ENCODE results near the gene CYFIP2.
A peak's percentile ranks its signal among the peaks of the same experiment; 100 is the strongest.

CYFIP2 gene

GRCh38 chr5:157324237-157324636 is 58.3 kb downstream of the CYFIP2 start:
- DNase-seq (ENCODE audit: low read depth), result no peak

DNA sequence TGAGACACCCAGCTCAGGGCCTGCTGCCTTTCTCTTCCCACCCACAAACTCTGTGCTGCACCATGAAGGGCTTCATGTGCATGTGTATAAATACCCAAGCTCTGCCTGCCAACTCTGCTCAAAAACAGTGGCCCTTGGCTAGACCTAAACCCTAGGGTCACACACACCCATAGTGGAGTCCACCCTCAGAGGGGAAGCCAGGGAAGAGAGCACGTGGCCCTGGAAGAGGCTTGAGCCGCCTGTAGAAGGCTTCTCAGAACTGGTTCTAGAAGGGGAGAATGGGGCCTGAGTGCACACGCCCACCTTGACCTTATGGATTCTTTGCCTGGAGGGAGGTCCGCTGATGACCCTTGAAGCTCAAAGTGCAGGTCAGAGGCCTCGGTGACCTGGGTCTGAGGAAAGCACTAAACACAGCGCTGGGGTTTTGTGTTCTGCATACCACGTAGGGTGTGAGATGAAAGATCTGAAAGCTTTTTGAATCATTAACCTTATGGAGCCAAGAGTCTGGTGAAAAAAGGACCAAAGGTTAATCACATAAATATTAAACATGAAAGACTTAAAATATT is 60.6 kb downstream of the CYFIP2 start:
- no peak for DNase-seq (ENCODE audit: low read depth)

DNA sequence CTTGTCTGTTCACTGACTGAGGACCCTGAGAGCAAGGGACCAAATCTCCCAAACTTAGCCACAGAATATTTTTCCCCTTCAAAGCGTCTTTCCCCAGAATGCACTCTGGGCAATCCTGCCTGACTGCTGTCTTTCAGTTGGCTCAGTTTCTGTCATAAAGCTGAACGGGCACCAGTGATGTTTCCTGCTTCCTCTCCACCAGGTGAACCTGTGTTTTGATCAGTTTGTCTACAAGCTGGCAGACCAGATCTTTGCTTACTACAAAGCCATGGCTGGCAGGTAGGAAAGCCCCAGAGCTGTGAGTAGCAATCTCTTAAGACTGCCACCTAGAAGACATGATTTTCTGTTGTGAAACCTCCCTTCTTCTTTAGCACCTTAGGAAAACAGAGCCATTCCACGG is 61.8 kb downstream of the CYFIP2 start:
- DNase-seq (ENCODE audit: low read depth), result no peak

DNA sequence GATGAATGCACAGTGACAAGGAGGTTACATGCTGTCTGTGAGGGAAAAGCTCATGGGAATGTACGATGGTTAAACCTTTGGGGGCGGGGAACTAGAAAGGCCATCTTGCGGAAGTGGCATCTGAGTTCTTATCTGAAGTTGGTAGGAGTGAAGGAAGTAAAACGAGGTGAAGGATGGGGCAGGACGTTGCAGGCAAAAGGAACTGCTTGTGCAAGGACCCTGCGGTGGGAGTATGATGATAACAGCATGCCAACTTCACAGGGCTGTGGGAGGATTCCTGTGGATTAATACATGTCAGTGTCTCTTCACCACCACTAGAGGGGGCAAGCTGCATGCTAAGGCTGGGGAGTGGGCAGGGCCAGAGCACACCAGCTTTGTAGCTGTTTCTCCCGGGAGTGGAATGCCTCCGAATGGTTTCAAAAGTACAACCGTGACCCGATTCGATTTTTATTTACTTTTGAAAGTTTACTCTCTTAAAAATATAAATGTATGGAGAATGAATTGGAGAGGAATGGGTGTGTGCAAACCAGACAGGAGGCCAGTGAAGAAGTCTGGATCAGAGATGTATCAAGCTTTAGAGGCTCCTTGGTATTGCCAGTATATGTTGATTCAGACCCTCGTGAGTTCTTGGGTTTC is 62.5 kb downstream of the CYFIP2 start:
- DNase-seq (ENCODE audit: low read depth), result peak; percentile 20

GRCh38 chr5:157331807-157332206 is 65.9 kb downstream of the CYFIP2 start:
- DNase-seq (ENCODE audit: low read depth), result no peak

DNA sequence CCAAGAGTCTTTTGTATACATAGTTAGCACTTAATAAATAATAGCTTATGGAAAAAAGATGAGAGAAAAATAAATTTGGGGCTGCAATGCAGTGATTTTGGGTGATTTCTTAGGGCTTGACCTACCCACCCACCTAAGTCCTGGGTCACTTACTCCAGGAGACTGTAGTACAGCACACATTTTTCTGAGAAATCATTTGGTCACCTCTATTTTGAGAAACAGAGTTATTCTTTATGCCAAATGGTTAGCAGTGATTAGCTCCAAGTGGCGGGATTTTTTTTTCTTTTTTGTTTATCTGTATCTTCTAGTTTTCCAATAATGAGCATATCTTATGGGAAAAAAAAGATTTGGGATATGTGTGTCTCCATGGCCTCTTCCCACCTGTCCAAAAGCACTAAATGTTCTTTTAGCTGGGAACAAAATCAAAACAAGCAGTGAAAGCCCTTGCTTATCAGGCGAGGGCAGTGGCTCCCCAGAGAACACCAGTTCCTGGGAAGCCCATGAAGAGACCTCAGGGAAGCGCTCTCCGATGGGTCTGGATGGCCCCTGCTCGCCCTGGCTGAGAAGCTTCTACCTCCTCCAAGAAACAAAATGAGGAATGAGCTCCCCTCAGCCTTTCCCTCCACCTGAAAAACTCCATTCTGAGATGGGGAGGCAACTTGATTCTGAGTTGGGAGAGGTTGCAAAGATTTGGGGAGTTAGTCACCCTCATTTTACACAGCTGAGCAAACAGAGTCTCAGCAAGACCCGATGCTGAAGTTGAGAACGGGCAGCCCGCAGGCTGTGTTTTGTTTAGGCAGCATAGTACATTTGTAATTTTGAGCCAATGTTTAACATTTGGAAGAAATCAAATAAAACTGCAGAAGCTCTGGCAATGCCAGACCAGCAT is 69.9 kb downstream of the CYFIP2 start:
- DNase-seq (ENCODE audit: low read depth), result peak; percentile 21

DNA sequence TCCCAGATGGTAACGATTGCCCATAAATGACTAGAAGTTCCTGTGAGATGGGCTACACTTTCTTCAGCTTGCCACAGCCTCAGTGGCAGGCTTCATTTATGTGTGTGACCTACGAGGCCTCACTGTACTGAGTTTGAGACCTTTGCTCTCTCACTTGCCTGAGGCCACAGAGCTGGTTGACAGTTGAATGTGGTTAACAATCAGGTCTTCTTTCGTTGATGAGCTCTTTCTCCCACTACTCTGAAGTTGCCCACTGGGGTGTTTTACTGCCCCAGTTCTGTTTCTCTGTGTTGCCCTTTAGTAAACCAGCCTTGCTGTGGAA is 70.5 kb downstream of the CYFIP2 start:
- no peak for DNase-seq (ENCODE audit: low read depth)

DNA sequence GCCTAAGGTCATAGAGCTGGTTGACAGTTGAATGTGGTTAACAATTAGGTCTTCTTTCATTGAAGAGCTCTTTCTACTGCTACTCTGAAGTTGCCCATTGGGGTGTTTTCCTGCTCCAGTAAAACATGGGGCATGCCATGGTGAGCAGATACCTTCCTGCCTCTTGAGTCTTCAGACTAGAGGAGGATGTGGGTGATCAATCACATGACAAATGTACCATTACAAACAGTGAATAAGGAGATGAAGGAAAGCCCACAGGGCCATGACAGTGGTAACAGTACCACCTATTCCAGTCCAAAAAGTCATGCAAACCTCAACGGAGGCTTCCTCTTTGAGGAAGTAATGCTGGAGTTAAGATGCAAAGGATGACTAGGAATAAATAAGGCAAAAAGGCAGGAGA is 73.5 kb downstream of the CYFIP2 start:
- DNase-seq (ENCODE audit: low read depth), result no peak

DNA sequence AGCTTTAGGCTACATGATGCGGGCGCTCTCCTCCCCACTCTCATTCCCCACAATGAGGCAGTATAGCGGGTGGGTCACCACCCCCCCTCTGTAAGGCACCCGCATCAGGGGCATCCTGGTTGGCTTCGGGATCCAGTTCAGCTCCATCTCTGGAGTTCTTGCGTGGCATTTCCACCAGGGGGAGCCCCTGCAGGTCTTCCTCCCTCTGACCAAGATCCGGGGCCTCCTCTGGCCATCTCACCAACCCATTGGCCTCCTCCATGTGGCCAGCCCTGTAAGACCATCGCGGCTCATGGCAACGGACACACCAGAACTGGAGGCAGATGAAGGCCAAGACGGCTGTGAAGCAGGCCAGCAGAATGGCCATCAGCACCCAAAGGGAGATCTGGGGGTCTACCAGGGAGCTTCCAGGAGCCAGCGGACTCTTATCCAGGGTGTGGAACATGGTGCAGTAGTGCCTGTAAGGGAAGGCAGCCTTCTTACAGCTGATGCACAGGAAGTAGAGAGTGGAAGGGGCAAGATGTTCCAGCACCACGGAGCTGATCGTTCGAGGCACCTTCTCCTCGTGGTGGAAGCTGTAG is 77.0 kb downstream of the CYFIP2 start:
- no peak for DNase-seq (ENCODE audit: low read depth)

GRCh38 chr5:157343842-157344790 is 78.2 kb downstream of the CYFIP2 start:
- peak; percentile 17 for DNase-seq (ENCODE audit: low read depth)

DNA sequence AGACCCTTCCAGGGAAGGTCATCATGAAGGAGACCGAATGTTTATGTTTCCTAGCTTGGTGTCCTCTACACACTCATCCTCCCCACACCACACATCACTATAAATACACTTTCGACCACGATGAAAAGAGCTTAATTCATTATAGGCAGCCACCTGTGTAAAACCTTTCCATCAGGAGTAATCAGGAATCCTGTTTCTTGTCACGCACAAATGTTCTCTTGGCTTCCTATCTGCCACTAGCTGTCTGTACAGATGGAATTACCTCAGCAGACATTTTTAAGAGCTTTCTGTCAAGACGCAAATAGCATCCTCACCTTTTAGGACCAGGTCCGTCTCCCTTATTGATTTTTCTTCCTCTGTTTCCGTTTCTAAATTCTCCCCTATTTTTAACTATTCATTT is 79.1 kb downstream of the CYFIP2 start:
- DNase-seq (ENCODE audit: low read depth), result no peak

DNA sequence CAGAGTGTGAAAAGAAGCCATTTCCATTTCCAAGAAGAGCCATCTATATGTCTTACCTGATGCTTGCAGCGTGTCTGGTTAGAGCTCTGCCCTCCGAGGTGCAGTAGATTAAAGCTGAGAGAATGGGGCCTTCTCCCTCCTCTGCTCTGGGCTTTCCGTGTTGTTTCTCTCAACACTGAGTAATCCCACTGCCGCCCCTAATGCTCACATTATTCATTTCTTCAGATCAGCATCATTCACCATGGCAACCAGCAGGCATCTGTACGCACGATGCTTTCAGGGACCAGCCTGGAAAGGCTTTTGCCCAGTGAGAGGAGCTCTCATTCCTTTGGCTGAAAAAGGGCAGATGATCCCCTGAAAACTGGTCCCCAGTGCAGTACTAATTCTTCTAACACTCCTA is 79.6 kb downstream of the CYFIP2 start:
- no peak for DNase-seq (ENCODE audit: low read depth)

DNA sequence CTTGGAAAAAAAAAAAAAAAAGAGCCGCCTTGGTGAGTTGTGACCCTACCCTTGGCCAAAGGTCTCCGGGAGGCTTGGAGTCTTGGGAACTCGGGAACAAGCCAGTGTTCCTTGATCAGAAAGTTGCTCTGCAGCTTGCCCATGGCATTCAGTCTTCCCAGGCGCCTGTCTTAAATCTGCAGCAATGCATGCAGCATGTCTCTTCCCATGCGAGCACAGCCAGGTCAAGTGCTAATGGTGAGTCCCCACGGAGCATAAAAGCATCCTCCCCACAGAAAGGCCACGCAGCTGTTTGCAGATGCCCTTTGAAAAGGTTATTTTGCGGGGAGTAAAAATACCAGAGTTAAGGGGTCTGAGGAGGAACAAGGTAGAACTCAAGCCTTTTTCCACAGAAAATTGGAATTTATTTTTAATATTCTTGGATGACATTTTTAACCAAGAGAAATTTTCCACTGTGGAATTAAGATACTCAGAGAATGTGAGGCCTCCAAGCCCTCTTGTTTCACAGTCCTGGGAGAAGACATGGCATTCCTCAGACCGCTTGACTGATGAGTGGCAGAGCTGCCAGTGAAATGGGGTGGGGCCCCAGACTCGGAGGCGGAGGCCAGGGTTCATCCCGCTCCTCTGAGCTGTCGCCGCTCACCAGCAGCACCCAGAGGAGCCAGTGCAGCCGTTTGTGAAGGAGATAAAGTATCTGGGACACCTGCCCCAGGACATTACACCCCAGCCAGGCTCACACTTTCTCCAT is 81.6 kb downstream of the CYFIP2 start:
- DNase-seq (ENCODE audit: low read depth), result no peak

DNA sequence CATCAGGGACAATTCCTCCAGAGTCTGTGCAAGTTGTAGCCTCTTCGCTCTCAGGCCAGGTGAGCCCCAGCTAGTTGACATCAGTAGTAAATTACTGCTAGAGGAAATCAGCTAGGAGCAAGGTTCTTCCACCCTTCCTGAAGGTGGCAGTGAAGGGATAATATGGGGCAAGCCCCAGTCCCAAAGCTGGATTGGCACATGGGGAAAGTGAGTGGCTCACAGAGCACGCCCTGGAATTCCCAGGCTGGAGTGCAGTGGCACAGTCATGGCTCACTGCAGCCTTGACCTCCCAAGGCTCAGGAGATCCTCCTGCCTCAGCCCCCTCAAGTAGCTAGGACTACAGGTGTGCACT is 82.1 kb downstream of the CYFIP2 start:
- DNase-seq (ENCODE audit: low read depth), result no peak

GRCh38 chr5:157350939-157351801 is 85.2 kb downstream of the CYFIP2 start:
- DNase-seq (ENCODE audit: low read depth), result no peak

DNA sequence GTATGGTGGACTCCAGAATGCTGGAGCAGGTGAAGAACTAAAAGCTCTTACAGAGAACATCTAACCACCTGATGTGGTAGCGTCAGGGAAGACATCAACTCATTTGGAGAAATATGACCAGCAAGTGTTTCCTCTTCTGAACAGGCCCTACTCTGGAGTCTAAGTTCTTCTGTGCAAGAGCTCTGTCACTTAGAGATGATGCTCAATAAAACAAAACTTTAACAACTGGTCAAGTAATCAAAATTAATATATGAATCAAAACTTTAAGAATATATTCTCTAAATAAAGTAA is 85.8 kb downstream of the CYFIP2 start:
- no peak for DNase-seq (ENCODE audit: low read depth)

- DNase-seq (ENCODE audit: low read depth), result no peak
These were observed 86.9 kb downstream of the CYFIP2 start for GRCh38 chr5:157352756-157353340.

DNA sequence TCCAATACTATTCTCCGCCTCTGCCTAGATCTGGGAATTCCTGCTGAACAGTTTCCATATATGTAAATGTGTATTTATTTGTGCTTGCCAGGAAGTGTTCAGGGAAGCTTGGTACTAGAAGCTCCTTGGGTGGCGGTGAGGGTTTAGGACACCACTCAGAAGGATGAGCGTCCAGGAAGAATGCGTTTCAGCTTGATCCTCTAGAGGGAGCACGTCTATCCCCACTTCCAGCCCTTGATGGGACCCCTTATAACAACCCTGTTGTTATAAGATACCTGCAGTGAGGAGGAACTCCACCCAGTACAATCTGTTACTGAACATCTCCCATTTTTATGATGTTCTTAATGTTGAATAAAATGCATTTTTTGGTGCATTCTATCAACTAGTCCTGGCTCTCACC is 88.9 kb downstream of the CYFIP2 start:
- DNase-seq (ENCODE audit: low read depth), result no peak

GRCh38 chr5:157356576-157356975 is 90.7 kb downstream of the CYFIP2 start:
- DNase-seq (ENCODE audit: low read depth), result no peak

DNA sequence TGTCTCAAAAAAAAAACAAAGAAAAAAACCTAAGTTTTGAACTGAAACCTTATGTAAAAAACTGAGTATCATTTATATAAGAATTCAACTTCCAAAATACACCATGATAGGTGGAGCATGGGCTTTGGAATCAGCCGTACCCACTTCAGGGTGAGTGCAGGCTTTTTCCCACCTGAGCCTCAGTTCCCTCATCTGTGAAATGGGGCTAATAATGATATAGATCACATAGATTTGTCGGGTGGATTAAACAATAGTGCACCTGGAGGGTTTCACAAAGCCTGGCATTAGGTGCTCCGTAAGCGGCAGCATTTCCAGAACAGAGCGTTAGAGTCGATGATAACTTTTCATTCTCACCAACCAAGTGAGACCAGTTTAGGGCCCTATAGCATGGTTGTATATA is 91.9 kb downstream of the CYFIP2 start:
- no peak for DNase-seq (ENCODE audit: low read depth)
